ENCODE results near the gene GRIN3B. TPM values are rescaled to one million over a fixed set of nuclear protein-coding genes. Genes with fewer than 3 reads are reported as not detected.

Gene GRIN3B
- polyA plus RNA-seq, 1 donor = 0.22 TPM

DNA sequence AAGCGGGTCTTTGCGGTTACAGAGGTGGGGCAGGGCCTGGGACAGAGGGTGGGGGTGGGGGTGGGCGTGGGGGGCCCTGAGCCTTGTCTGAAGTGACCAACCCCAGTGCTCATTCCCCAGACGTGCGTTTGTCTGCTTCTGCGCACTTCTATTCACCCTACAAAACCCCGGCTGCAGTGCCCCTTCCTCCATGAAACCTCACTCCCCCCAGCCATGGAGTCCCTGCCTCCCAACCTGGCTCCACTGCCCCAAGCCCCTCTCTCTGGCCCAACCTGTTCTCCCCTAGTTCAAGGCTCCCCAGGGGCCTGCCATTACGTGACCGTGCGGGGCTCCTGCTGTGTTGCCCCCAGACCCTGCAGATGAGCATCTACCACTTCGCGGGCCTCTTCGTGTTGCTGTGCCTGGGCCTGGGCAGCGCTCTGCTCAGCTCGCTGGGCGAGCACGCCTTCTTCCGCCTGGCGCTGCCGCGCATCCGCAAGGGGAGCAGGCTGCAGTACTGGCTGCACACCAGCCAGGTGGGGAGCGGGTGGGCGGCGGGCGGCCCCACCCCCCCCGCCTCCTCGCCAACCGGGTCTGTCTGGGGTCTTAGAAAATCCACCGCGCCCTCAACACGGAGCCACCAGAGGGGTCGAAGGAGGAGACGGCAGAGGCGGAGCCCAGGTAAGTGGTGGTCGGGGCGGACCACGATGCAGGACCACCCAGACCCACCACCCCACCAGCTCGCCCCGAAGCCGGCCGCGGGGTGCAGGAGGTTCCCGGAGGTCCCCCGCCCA, 8.2 kb downstream of the GRIN3B start:
- WGBS (ENCODE audit: insufficient coverage, low lambda C conversion rate) = no CpG with 5 or more reads among the region's 45 CpGs
- H3K9me3 ChIP-seq (ENCODE audit: control insufficient read depth, low read depth, low read length) = peaks cover 31% of the 10 kb centered on the region
- no peak overlapping the region for H3K27ac ChIP-seq (ENCODE audit: low read length)
- peaks cover 3% of the 10 kb centered on the region for H3K4me1 ChIP-seq (ENCODE audit: control insufficient read depth, insufficient read depth, low read length)
- no peak for DNase-seq
- peaks cover 30% of the 10 kb centered on the region for H3K36me3 ChIP-seq (ENCODE audit: control insufficient read depth, insufficient read depth, low read length)
- H3K27me3 ChIP-seq (ENCODE audit: control insufficient read depth, insufficient read depth, low read length) = no peaks in the 10 kb centered on the region
- no peak overlapping the region for H3K4me3 ChIP-seq (ENCODE audit: low read length)

DNA sequence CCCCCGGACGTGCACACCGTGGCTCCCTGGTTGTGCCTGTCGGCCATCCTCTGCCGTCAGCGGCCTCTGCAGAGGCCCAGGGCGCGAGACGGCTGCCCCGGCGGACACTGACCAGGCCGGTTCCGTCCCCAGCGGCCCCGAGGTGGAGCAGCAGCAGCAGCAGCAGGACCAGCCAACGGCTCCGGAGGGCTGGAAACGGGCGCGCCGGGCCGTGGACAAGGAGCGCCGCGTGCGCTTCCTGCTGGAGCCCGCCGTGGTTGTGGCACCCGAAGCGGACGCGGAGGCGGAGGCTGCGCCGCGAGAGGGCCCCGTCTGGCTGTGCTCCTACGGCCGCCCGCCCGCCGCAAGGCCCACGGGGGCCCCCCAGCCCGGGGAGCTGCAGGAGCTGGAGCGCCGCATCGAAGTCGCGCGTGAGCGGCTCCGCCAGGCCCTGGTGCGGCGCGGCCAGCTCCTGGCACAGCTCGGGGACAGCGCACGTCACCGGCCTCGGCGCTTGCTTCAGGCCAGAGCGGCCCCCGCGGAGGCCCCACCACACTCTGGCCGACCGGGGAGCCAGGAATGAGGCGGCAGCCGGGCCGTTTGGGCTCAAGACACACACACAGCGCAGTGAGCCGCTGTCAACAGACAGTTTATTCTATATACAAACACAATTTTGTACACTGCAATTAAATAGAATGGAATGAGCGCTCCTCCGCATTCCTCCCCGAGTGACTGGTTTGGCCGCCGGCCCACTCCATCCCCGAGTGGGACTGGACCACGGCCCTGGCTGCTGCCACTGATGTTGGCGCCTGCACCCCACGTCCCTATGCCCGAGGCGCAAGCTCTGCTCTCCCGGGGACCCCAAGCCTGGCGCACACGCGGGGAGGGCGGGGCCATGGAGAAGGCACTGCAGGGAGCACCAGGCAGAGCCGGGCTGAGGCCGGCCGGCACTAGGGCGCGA, 9.1 kb downstream of the GRIN3B start:
- no peak overlapping the region for H3K4me3 ChIP-seq (ENCODE audit: low read length)
- H3K9me3 ChIP-seq (ENCODE audit: control insufficient read depth, low read depth, low read length) = peaks cover 31% of the 10 kb centered on the region
- peak overlapping the region; percentile 31 for H3K27ac ChIP-seq (ENCODE audit: low read length)
- H3K4me1 ChIP-seq (ENCODE audit: control insufficient read depth, insufficient read depth, low read length) = peaks cover 3% of the 10 kb centered on the region
- no CpG with 5 or more reads among the region's 92 CpGs for WGBS (ENCODE audit: insufficient coverage, low lambda C conversion rate)
- peaks cover 39% of the 10 kb centered on the region for H3K36me3 ChIP-seq (ENCODE audit: control insufficient read depth, insufficient read depth, low read length)
- no peak for DNase-seq
- no peaks in the 10 kb centered on the region for H3K27me3 ChIP-seq (ENCODE audit: control insufficient read depth, insufficient read depth, low read length)

DNA sequence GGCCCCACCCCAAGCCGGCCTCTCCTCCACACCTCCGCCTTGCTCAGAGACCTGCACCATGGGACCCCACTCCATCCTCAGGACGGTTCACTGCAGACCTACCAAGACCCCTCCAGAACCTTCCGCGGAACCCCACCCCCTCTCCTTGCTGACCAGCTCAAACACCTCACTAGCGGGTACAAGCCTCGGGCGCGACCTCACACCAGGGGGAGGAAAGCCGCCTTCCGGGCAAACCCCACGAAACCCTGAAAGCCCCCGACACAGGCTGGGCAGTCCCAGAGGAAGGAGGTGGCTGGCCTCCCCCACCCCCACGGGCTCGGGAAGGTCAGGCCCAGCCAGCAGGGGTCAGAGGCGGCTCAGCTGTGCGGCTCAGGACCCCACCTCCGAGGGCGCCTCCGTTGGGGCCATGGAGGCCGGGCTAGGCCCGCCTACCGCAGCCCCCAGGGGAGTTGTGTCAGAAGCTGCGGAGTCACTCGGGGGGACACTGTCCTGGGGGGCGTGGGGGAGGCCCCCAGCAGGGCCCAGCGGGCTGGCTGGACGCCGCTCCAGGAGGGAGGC, 9.8 kb downstream of the GRIN3B start:
- Histone ChIP-seq H3K36me3 (ENCODE audit: control insufficient read depth, insufficient read depth, low read length) (peaks cover 47% of the 10 kb centered on the region), H3K4me1 (ENCODE audit: control insufficient read depth, insufficient read depth, low read length) (peaks cover 3% of the 10 kb centered on the region), H3K9me3 (ENCODE audit: control insufficient read depth, low read depth, low read length) (peaks cover 24% of the 10 kb centered on the region), H3K27me3 (ENCODE audit: control insufficient read depth, insufficient read depth, low read length) (no peaks in the 10 kb centered on the region), H3K27ac (ENCODE audit: low read length) (peak overlapping the region; percentile 31), H3K4me3 (ENCODE audit: low read length) (no peak overlapping the region)
- DNase-seq = no peak
- no CpG with 5 or more reads among the region's 29 CpGs for WGBS (ENCODE audit: insufficient coverage, low lambda C conversion rate)

DNA sequence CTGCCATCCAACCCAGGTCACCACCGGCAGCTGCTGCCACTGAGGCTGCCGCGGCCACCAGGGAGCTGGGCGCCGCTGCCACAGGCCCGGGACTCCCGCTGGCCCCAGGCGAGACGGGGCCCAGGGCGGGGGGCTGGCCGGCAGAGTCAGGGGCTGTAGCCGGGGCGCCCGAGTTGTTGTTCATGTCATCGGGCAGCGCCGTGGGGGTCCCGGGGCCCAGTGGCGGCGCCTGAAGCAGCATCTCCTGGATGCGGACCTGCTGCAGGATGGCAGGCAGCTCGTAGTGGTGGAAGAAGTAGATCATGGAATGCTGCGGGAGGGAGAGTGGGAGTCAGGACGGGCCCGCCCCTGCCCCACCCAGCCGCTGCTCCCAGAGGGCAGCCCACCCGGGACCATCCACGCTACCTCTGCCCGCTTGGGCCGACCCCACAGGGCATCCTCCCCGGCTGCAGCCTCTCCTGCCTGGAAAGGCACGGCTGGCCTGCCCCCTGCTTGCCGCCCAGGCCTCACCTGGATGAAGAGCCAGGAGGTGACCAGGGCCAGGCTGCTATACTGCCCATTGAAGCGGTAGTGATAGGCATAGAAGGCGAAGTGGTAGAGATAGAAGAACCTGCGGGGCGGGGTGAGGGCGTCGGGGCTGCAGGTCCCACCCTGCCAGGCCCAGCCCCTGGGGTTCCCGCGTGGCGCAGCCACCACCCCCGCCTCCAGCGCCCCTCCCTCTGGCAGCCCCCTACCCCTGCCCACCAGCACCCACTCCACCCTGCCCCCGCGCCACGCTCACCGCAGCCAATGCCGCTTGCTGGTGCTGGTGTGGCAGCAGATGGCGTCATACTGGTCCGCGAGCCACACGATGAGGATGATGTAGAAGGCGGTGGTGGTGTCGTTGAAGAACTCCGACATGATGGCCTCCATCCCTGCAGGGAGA, 10.6 kb downstream of the GRIN3B start:
- H3K27ac ChIP-seq (ENCODE audit: low read length) = no peak overlapping the region
- H3K27me3 ChIP-seq (ENCODE audit: control insufficient read depth, insufficient read depth, low read length) = no peaks in the 10 kb centered on the region
- peaks cover 19% of the 10 kb centered on the region for H3K9me3 ChIP-seq (ENCODE audit: control insufficient read depth, low read depth, low read length)
- no peak for DNase-seq
- no peak overlapping the region for H3K4me3 ChIP-seq (ENCODE audit: low read length)
- H3K36me3 ChIP-seq (ENCODE audit: control insufficient read depth, insufficient read depth, low read length) = peaks cover 48% of the 10 kb centered on the region
- peaks cover 10% of the 10 kb centered on the region for H3K4me1 ChIP-seq (ENCODE audit: control insufficient read depth, insufficient read depth, low read length)
- WGBS (ENCODE audit: insufficient coverage, low lambda C conversion rate) = no CpG with 5 or more reads among the region's 56 CpGs

DNA sequence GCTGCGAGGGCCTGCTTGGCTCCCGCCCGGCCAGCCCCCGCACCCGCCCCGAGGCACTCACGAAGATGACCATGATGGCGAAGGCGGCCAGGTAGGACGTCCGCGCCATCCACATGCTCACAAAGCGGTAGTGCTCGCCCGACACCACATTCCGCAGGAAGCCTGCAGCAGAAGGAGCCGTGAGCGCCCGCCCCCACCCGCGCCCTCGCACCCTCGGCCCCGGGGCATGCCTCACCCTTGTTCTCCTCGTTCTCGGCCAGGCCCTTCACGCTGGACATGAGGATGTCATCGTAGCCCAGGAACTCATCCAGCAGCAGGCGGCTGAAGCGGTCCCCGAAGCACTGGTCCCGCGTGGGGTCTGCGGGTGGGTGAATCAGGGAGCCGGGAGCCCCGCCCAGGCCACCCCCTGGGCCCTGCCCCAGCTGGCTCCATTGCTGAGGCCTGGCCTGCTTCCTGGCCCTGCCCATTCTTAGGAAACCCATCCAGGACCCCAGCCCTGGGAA, 11.7 kb downstream of the GRIN3B start:
- Histone ChIP-seq H3K36me3 (ENCODE audit: control insufficient read depth, insufficient read depth, low read length) (peaks cover 48% of the 10 kb centered on the region), H3K27me3 (ENCODE audit: control insufficient read depth, insufficient read depth, low read length) (no peaks in the 10 kb centered on the region), H3K27ac (ENCODE audit: low read length) (no peak overlapping the region), H3K4me1 (ENCODE audit: control insufficient read depth, insufficient read depth, low read length) (peaks cover 21% of the 10 kb centered on the region), H3K9me3 (ENCODE audit: control insufficient read depth, low read depth, low read length) (peaks cover 19% of the 10 kb centered on the region), H3K4me3 (ENCODE audit: low read length) (no peak overlapping the region)
- no CpG with 5 or more reads among the region's 36 CpGs for whole genome bisulfite sequencing (ENCODE audit: insufficient coverage, low lambda C conversion rate)
- no peak for DNase-seq

DNA sequence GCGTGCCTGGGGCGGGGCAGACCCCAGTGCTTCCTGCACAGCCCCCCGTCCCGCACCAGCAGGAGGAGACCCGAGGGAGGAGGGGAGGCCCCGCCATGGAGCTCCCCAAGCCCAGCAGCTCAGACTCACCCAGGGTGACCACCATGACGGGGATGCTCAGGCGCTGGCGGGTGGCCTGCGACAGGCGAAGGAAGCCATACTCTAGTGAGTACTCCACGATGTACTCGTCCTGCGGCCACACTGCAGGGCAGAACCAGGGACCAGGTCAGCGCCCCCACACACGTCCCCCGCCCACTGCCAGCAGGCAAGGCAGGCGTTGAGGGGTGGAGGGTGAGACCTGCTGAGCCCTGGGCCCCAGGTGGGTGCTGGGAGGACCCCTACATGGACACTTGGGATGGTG, 12.1 kb downstream of the GRIN3B start:
- no CpG with 5 or more reads among the region's 18 CpGs for WGBS (ENCODE audit: insufficient coverage, low lambda C conversion rate)
- no peak for DNase-seq
- Histone ChIP-seq H3K9me3 (ENCODE audit: control insufficient read depth, low read depth, low read length) (peaks cover 19% of the 10 kb centered on the region), H3K4me3 (ENCODE audit: low read length) (no peak overlapping the region), H3K36me3 (ENCODE audit: control insufficient read depth, insufficient read depth, low read length) (peaks cover 48% of the 10 kb centered on the region), H3K27me3 (ENCODE audit: control insufficient read depth, insufficient read depth, low read length) (no peaks in the 10 kb centered on the region), H3K27ac (ENCODE audit: low read length) (no peak overlapping the region), H3K4me1 (ENCODE audit: control insufficient read depth, insufficient read depth, low read length) (peaks cover 25% of the 10 kb centered on the region)

DNA sequence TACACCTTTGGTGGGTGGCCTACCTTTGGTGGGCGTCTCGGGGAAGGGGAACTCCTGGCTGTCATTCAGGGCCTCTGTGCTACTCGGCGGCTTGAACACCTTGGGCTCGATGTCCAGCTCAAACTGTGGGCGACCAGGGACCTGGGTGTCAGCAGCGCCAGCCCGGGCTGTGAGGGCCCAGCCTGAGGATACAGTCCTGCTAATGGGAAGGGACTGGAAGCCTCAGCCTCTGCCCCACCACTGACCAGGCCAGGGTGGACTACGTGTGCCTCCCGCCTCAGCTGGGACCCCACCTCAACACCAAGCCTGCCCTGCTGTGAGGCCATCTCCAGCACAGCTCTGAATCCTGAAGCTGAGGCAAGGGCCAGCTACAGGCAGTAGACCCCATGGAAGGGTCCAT, 13.0 kb downstream of the GRIN3B start:
- DNase-seq = no peak
- H3K36me3 ChIP-seq (ENCODE audit: control insufficient read depth, insufficient read depth, low read length) = peaks cover 48% of the 10 kb centered on the region
- H3K27me3 ChIP-seq (ENCODE audit: control insufficient read depth, insufficient read depth, low read length) = no peaks in the 10 kb centered on the region
- H3K4me3 ChIP-seq (ENCODE audit: low read length) = no peak overlapping the region
- WGBS (ENCODE audit: insufficient coverage, low lambda C conversion rate) = no CpG with 5 or more reads among the region's 10 CpGs
- H3K4me1 ChIP-seq (ENCODE audit: control insufficient read depth, insufficient read depth, low read length) = peaks cover 34% of the 10 kb centered on the region
- H3K27ac ChIP-seq (ENCODE audit: low read length) = no peak overlapping the region
- H3K9me3 ChIP-seq (ENCODE audit: control insufficient read depth, low read depth, low read length) = peaks cover 19% of the 10 kb centered on the region

DNA sequence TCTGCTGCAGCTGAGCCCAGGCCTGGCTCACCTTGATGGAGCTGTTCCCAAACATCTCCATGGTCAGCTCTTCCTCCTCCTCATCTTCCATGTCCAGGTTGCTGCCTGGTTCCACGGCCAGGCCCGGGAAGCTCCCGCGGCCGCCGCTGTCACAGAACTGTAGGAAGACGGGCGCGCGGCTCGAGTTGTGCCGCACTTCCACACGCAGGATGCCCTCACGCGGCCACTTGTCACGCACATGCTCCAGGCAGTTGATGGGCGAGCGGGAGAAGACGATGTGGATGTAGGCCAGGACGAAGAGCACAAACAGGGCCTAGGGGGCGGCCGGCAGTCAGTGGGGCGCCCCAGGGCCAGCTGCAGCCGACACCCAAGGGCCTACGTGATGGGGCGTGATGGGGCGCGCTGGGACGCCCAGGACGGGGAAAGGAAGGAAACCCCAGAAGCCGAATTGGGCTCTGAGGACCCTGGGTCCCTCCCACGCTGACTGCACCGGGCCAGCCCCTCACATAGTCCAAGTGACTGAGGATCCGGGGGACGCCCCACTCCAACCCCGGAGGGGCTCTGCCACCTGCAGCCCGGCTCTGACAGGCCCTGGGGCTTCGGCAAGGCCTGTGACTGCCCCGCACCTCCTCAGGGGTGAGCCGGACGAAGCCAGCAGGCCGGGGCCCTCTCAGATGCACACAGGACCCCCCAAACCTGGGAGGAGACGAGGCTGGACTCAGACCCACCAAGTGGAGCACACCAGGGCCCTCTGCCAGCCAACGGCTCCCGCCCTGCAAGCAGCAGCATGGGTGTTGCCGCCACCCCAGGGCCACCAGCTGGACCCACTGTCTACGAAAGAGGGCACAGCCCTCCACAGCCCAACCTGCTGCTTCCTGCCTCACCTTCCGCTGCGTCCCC, 14.2 kb downstream of the GRIN3B start:
- WGBS (ENCODE audit: insufficient coverage, low lambda C conversion rate) = no CpG with 5 or more reads among the region's 49 CpGs
- peaks cover 43% of the 10 kb centered on the region for H3K4me1 ChIP-seq (ENCODE audit: control insufficient read depth, insufficient read depth, low read length)
- H3K36me3 ChIP-seq (ENCODE audit: control insufficient read depth, insufficient read depth, low read length) = peaks cover 45% of the 10 kb centered on the region
- H3K27ac ChIP-seq (ENCODE audit: low read length) = no peak overlapping the region
- no peaks in the 10 kb centered on the region for H3K27me3 ChIP-seq (ENCODE audit: control insufficient read depth, insufficient read depth, low read length)
- no peak for DNase-seq
- H3K9me3 ChIP-seq (ENCODE audit: control insufficient read depth, low read depth, low read length) = peaks cover 12% of the 10 kb centered on the region
- no peak overlapping the region for H3K4me3 ChIP-seq (ENCODE audit: low read length)

Data from large intestine (tissue), 3 donors.